Lower leg skin (tissue), 3 donors: ENCODE measurements around the gene PNMT.

ENCODE experiments used
- CTCF ChIP-seq, 3 donors: fragments of 450-650 bp; IDR thresholded peaks; one replicate each; pipeline ENCODE4 v1.5.1; 2016; ENCODE audit warnings: antibody characterized with exemption in 3 of 3, mild to moderate bottlenecking in 3 of 3, moderate library complexity in 2 of 3
- POLR2A ChIP-seq, 2 donors: fragments of 450-650 bp; IDR thresholded peaks; one replicate each; pipeline ENCODE4 v1.6.1; 2016 to 2017; ENCODE audit warnings: antibody characterized with exemption in 2 of 2, mild to moderate bottlenecking in 1 of 2, moderate library complexity in 1 of 2

- TF ChIP-seq CTCF (IDR thresholded peaks at IDR 0.05) (no peak), POLR2A (IDR thresholded peaks at IDR 0.05) (no peak)
Measured at GRCh38 chr17:39624313-39624712, 43.9 kb upstream of the PNMT start.
